GM12878 (cell line): ENCODE data around the gene DNAJC11. TPM values are rescaled to one million over a fixed set of nuclear protein-coding genes. Genes with fewer than 3 reads are reported as not detected.

ENCODE experiments used
- ATAC-seq: fragments of 200-7000 bp; cut with Tn5 transposase; 3 replicates; pipeline ENCODE4 v1.9.1; 2020; ENCODE audit warnings: mild to moderate bottlenecking, moderate library complexity
- BruUV-seq: library from RNA; stranded (reverse); fragments of 400-500 nt; replicated peaks from 2 replicates; lab custom pipeline; 2021; lab: Mats Ljungman, UMichigan
- CTCF ChIA-PET: fragments of 300-600 bp; sonication (Branson Sonifier 250); formaldehyde crosslinking; extraction: SDS; loops from one replicate; lab custom pipeline; 2021; ENCODE audit warnings: inconsistent platforms; lab: Yijun Ruan, JAX
- POLR2A ChIA-PET: fragments of 350-600 bp; formaldehyde crosslinking; extraction: SDS; loops from one replicate; lab custom pipeline; 2021; ENCODE audit warnings: inconsistent platforms; lab: Charles Lee
- RAD21 ChIA-PET: fragments of 300-600 bp; sonication (Branson Sonifier 250); formaldehyde crosslinking; loops from one replicate; lab custom pipeline; 2023; ENCODE audit warnings: antibody characterized with exemption; ENCODE audit not compliant: unreplicated experiment; lab: Charles Lee
- SMC1A ChIA-PET: fragments of 300-600 bp; sonication (Branson Sonifier 250); formaldehyde crosslinking; loops from one replicate; lab custom pipeline; 2023; ENCODE audit not compliant: unreplicated experiment, uncharacterized antibody; lab: Charles Lee
- DNase-seq: peaks from one replicate; pipeline ENCODE4 v3.0.0-alpha.2; 2011; ENCODE audit warnings: low read depth, low spot score
- FAIRE-seq: peaks from 3 replicates; lab custom pipeline; 2011; peaks lifted over from hg19 to GRCh38; lab: Jason Lieb, UNC
- H2AFZ ChIP-seq: 2 replicates; pipeline ENCODE4 v1.6.0; 2011; ENCODE audit warnings: low read depth, low read length, control low read depth; ENCODE audit not compliant: control insufficient read depth
- H3K27ac ChIP-seq: 2 replicates; pipeline ENCODE4 v1.5.1; 2011; ENCODE audit warnings: control low read depth; ENCODE audit not compliant: control insufficient read depth, insufficient read depth
- H3K27me3 ChIP-seq, 2 experiments: replicated peaks in 1 of 2; 2 replicates each; pipeline versions ENCODE4 v1.6.0 to v1.6.1; 2011; ENCODE audit warnings: low read length in 1 of 2; ENCODE audit not compliant: control insufficient read depth in 2 of 2, insufficient read depth in 2 of 2
- H3K36me3 ChIP-seq, 2 experiments: 2 replicates each; pipeline ENCODE4 v1.5.1; 2011; ENCODE audit warnings: low read length in 1 of 2; ENCODE audit not compliant: control insufficient read depth in 2 of 2, insufficient read depth in 2 of 2
- H3K4me1 ChIP-seq: 2 replicates; pipeline ENCODE4 v1.6.1; 2011; ENCODE audit warnings: mild to moderate bottlenecking, low read length, moderate library complexity, mixed read lengths; ENCODE audit not compliant: control insufficient read depth, insufficient read depth
- H3K4me2 ChIP-seq: 2 replicates; pipeline ENCODE4 v1.6.0; 2011; ENCODE audit warnings: control low read depth; ENCODE audit not compliant: control insufficient read depth, insufficient read depth
- H3K4me3 ChIP-seq: fragments of 200-600 bp; sonication (generic); 2 replicates; pipeline ENCODE4 v1.5.1; 2016
- H3K79me2 ChIP-seq: 2 replicates; pipeline ENCODE4 v1.6.0; 2011; ENCODE audit warnings: low read length; ENCODE audit not compliant: control insufficient read depth, insufficient read depth
- H3K9ac ChIP-seq: 2 replicates; pipeline ENCODE4 v1.8.0; 2011; ENCODE audit warnings: low read length, control low read depth, mixed read lengths; ENCODE audit not compliant: control insufficient read depth, insufficient read depth
- H3K9me3 ChIP-seq: replicated peaks from 3 replicates; pipeline ENCODE4 v1.5.1; 2011; ENCODE audit warnings: mild to moderate bottlenecking, low read length; ENCODE audit not compliant: control insufficient read depth, insufficient read depth
- H4K20me1 ChIP-seq: 2 replicates; pipeline ENCODE4 v1.6.0; 2011; ENCODE audit not compliant: control insufficient read depth, insufficient read depth
- BACH1 ChIP-seq: fragments of 450-650 bp; IDR thresholded peaks from 2 replicates; pipeline ENCODE4 v1.6.1; 2017; ENCODE audit warnings: mild to moderate bottlenecking, borderline replicate concordance
- E2F4 ChIP-seq: IDR thresholded peaks from 2 replicates; pipeline ENCODE4 v1.6.1; 2012; ENCODE audit warnings: low read depth, low read length, improper control_type of control experiment
- ELK1 ChIP-seq: IDR thresholded peaks from 2 replicates; pipeline ENCODE4 v1.6.1; 2012; ENCODE audit warnings: low read depth, low read length, improper control_type of control experiment
- FOXK2 ChIP-seq: fragments of 450-650 bp; IDR thresholded peaks from 2 replicates; pipeline ENCODE4 v1.6.1; 2017; ENCODE audit warnings: mild to moderate bottlenecking, moderate library complexity
- HDGF ChIP-seq: fragments of 450-650 bp; IDR thresholded peaks from 2 replicates; pipeline ENCODE4 v1.6.1; 2016; ENCODE audit warnings: antibody characterized with exemption
- MYB ChIP-seq: fragments of 150-350 bp; IDR thresholded peaks from 2 replicates; pipeline ENCODE4 v1.6.1; 2014; ENCODE audit warnings: mild to moderate bottlenecking, low read depth, low read length, borderline replicate concordance
- SREBF1 ChIP-seq: IDR thresholded peaks from 2 replicates; pipeline ENCODE4 v1.6.1; 2012; ENCODE audit warnings: mild to moderate bottlenecking, low read length
- YBX1 ChIP-seq: fragments of 450-650 bp; IDR thresholded peaks from 2 replicates; pipeline ENCODE4 v1.6.1; 2016; ENCODE audit warnings: antibody characterized with exemption
- YY1 ChIP-seq: IDR thresholded peaks from 2 replicates; pipeline ENCODE4 v1.6.1; 2011; ENCODE audit warnings: low read depth, mild to moderate bottlenecking, low read length
- ZBTB11 ChIP-seq: fragments of 450-650 bp; formaldehyde crosslinking; IDR thresholded peaks from 2 replicates; pipeline ENCODE4 v1.5.0; 2022; ENCODE audit warnings: mild to moderate bottlenecking, missing genetic modification characterization
- ZNF24 ChIP-seq: fragments of 450-650 bp; IDR thresholded peaks from 2 replicates; pipeline ENCODE4 v1.6.1; 2017; ENCODE audit warnings: antibody characterized with exemption, mild to moderate bottlenecking
- ZSCAN29 ChIP-seq: fragments of 450-650 bp; IDR thresholded peaks from 2 replicates; pipeline ENCODE4 v1.6.1; 2017; ENCODE audit warnings: mild to moderate bottlenecking, moderate library complexity
- in situ Hi-C: fragments of 300-500 bp; cut with MboI; formaldehyde crosslinking; loops from 9 replicates; pipeline ENCODE4 v1.14.3; 2018; ENCODE audit warnings: mixed read lengths
- intact Hi-C: fragments of 100-400 bp; cut with micrococcal nuclease; formaldehyde crosslinking; loops from one replicate; pipeline ENCODE4 v1.14.2; 2022; ENCODE audit not compliant: unreplicated experiment
- polyA plus RNA-seq, 11 experiments: library from polyadenylated mRNA; depleted of rRNA in 4 of 11; unstranded in 6 of 11; stranded (reverse) in 5 of 11; fragments of >200 nt; fragmentation: Nextera tagmentation in 4 of 11; fragmentation: Illumina TruSeq in 1 of 11; extraction: Ambion mirVana in 4 of 11; extraction: Trizol in 1 of 11; gene quantifications; 1 replicate in 1 of 11; 2 replicates in 10 of 11; pipeline versions ENCODE4 v1.2.1 to v1.2.3, GENCODE V29; 2011 to 2016; ENCODE audit warnings: inconsistent platforms in 2 of 11, missing spikeins in 2 of 11, low read depth in 1 of 11
- total RNA-seq, 4 experiments: library from RNA; depleted of rRNA in 3 of 4; stranded (reverse); fragments of >200 nt in 3 of 4; fragmentation: Illumina TruSeq in 1 of 4; extraction: Trizol in 1 of 4; gene quantifications; 2 replicates each; pipeline versions ENCODE4 v1.2.1 to v1.2.3, GENCODE V29; 2013 to 2021
- TF ChIP-seq, protein P1 (sequence below): fragments of 150-350 bp; IDR thresholded peaks from 2 replicates; pipeline ENCODE4 v1.6.1; 2016; ENCODE audit warnings: low read depth, low read length
- TF ChIP-seq, protein P2 (sequence below): IDR thresholded peaks from 2 replicates; pipeline ENCODE4 v1.6.1; 2011; ENCODE audit warnings: mild to moderate bottlenecking, low read depth, low read length, moderate library complexity; ENCODE audit not compliant: insufficient replicate concordance

Gene DNAJC11
- total and polyA plus RNA-seq, 10 of the 15 experiments (the other 5 are each of a cell fraction or from before 2014, with no cell fraction given) = 5.0 to 58.8 (median 39.5) TPM

DNA sequence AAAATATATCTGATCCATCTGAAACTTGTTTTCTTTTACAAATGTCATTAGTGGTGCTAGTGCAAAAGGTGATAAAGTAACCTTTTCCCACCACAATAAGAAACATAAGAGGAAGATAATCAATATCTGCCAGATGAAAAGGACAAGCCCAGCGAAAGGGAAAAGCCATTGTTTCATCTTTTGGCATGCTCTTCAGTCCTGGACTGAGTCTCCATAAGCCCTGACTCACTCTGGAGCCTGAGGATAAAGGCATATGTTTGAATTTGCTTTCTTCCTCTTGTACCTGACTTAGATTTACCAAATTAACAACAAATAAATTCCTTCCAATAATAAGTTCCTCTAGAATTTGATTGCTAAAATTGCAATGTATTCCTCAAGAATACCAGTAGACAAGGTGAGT is 13.6 kb downstream of the DNAJC11 start (continued):
- TF ChIP-seq HDGF = no peak
- TF ChIP-seq YBX1 = no peak
- no peak for TF ChIP-seq MYB
- no peak for TF ChIP-seq ELK1
- TF ChIP-seq ZSCAN29 = no peak
- no peak for TF ChIP-seq SREBF1

DNA sequence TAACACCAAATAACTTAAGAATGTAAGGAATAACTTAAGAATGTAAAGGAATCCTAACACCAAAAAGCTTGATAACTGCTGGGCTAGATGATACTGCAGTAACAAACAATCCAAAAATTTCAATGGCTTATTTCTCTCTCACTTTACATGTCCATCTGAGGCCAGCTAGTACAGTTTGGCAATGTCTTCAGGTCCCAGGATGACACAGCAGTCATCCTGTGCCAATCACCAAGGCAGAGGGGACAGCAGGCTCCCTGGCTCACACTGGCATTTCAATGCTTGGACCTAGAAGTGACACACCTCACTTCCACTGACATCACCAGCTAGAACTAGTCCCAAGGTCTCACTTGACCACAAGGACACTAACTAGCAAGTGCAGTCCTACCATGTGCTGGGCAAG is 15.3 kb downstream of the DNAJC11 start:
- H3K4me1 ChIP-seq = peaks cover 3% of the 10 kb centered on the region
- no peak for TF ChIP-seq YY1
- TF ChIP-seq BACH1 = no peak
- no peak for TF ChIP-seq FOXK2
- TF ChIP-seq, protein P1, sequence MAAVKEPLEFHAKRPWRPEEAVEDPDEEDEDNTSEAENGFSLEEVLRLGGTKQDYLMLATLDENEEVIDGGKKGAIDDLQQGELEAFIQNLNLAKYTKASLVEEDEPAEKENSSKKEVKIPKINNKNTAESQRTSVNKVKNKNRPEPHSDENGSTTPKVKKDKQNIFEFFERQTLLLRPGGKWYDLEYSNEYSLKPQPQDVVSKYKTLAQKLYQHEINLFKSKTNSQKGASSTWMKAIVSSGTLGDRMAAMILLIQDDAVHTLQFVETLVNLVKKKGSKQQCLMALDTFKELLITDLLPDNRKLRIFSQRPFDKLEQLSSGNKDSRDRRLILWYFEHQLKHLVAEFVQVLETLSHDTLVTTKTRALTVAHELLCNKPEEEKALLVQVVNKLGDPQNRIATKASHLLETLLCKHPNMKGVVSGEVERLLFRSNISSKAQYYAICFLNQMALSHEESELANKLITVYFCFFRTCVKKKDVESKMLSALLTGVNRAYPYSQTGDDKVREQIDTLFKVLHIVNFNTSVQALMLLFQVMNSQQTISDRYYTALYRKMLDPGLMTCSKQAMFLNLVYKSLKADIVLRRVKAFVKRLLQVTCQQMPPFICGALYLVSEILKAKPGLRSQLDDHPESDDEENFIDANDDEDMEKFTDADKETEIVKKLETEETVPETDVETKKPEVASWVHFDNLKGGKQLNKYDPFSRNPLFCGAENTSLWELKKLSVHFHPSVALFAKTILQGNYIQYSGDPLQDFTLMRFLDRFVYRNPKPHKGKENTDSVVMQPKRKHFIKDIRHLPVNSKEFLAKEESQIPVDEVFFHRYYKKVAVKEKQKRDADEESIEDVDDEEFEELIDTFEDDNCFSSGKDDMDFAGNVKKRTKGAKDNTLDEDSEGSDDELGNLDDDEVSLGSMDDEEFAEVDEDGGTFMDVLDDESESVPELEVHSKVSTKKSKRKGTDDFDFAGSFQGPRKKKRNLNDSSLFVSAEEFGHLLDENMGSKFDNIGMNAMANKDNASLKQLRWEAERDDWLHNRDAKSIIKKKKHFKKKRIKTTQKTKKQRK = no peak
- no peak for TF ChIP-seq ZBTB11
- TF ChIP-seq ZNF24 = no peak
- TF ChIP-seq, protein P2, sequence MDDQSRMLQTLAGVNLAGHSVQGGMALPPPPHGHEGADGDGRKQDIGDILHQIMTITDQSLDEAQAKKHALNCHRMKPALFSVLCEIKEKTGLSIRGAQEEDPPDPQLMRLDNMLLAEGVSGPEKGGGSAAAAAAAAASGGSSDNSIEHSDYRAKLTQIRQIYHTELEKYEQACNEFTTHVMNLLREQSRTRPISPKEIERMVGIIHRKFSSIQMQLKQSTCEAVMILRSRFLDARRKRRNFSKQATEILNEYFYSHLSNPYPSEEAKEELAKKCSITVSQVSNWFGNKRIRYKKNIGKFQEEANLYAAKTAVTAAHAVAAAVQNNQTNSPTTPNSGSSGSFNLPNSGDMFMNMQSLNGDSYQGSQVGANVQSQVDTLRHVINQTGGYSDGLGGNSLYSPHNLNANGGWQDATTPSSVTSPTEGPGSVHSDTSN = no peak
- TF ChIP-seq E2F4 = no peak

More for the DNA sequence above, 15.3 kb downstream of the DNAJC11 start:
- ChIA-PET SMC1A (no interaction called here), RAD21 (no interaction called here), CTCF (interaction anchor here (0.8 kb wide), 1 partner anchor 19 kb away, joined by 3 read pairs; no protein-coding TSS in a partner anchor), POLR2A (interaction anchor here (0.5 to 0.6 kb wide), 2 partner anchors 360 to 1582 kb away, joined by 3 read pairs; no protein-coding TSS in a partner anchor)
- H2AFZ ChIP-seq = no peak overlapping the region
- ATAC-seq = no peak
- H3K9ac ChIP-seq = no peak overlapping the region
- no peaks in the 10 kb centered on the region for H4K20me1 ChIP-seq
- no peaks in the 10 kb centered on the region for H3K27me3 ChIP-seq
- no peaks in the 10 kb centered on the region for H3K9me3 ChIP-seq
- in situ Hi-C loops = no loop called here
- intact Hi-C loops = no loop called here
- no peak overlapping the region for H3K27ac ChIP-seq
- peaks cover 0 to 3% of the 10 kb centered on the region in 2 experiments; a peak in 3 of 4 replicates for H3K36me3 ChIP-seq
- FAIRE-seq = no peak
- DNase-seq = no peak
- peaks cover 17% of the 10 kb centered on the region for H3K79me2 ChIP-seq
- no TSS peak for BruUV-seq
- H3K4me3 ChIP-seq = no peak overlapping the region
- H3K4me2 ChIP-seq = no peak overlapping the region
